GM19455 (cell line): ENCODE data around the gene DNAJC5.

Experiments used
- ATAC-seq: cut with Tn5 transposase; IDR thresholded peaks from one replicate; pipeline ENCODE4 v1.9.1; 2021; ENCODE audit not compliant: unreplicated experiment

DNAJC5 gene

GRCh38 chr20:63939061-63939935, 44.4 kb downstream of the DNAJC5 start:
- ATAC-seq = no peak

- ATAC-seq = no peak
Observed at GRCh38 chr20:63940071-63940471, 45.1 kb downstream of the DNAJC5 start.

GRCh38 chr20:63940472-63941266, 45.7 kb downstream of the DNAJC5 start:
- ATAC-seq = no peak

- ATAC-seq = no peak
Observed at GRCh38 chr20:63941282-63942081, 46.6 kb downstream of the DNAJC5 start.

- no peak for ATAC-seq
Observed at GRCh38 chr20:63942250-63942951, 47.5 kb downstream of the DNAJC5 start.

- no peak for ATAC-seq
Observed at GRCh38 chr20:63942969-63943807, 48.3 kb downstream of the DNAJC5 start.

- no peak for ATAC-seq
Observed at GRCh38 chr20:63943808-63944077, 48.8 kb downstream of the DNAJC5 start.

GRCh38 chr20:63944078-63944941, 49.4 kb downstream of the DNAJC5 start:
- no peak for ATAC-seq

- ATAC-seq = no peak
Observed at GRCh38 chr20:63945031-63945658, 50.2 kb downstream of the DNAJC5 start.

- no peak for ATAC-seq
Observed at GRCh38 chr20:63945921-63946920, 51.3 kb downstream of the DNAJC5 start.

GRCh38 chr20:63946986-63947637, 52.2 kb downstream of the DNAJC5 start:
- no peak for ATAC-seq

- no peak for ATAC-seq
Observed at GRCh38 chr20:63947638-63948456, 52.9 kb downstream of the DNAJC5 start.

- no peak for ATAC-seq
Observed at GRCh38 chr20:63950701-63951397, 55.9 kb downstream of the DNAJC5 start.

- ATAC-seq = no peak
Observed at GRCh38 chr20:63951398-63952209, 56.7 kb downstream of the DNAJC5 start.

- ATAC-seq = no peak
Observed at GRCh38 chr20:63952210-63952535, 57.2 kb downstream of the DNAJC5 start.
